Measurements from ENCODE around the gene SBK1.

GRCh38 chr16:28280881-28281836, 11.2 kb upstream of the SBK1 start:
- TF ChIP-seq, protein P1, sequence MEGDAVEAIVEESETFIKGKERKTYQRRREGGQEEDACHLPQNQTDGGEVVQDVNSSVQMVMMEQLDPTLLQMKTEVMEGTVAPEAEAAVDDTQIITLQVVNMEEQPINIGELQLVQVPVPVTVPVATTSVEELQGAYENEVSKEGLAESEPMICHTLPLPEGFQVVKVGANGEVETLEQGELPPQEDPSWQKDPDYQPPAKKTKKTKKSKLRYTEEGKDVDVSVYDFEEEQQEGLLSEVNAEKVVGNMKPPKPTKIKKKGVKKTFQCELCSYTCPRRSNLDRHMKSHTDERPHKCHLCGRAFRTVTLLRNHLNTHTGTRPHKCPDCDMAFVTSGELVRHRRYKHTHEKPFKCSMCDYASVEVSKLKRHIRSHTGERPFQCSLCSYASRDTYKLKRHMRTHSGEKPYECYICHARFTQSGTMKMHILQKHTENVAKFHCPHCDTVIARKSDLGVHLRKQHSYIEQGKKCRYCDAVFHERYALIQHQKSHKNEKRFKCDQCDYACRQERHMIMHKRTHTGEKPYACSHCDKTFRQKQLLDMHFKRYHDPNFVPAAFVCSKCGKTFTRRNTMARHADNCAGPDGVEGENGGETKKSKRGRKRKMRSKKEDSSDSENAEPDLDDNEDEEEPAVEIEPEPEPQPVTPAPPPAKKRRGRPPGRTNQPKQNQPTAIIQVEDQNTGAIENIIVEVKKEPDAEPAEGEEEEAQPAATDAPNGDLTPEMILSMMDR (IDR thresholded peaks at IDR 0.05), result no peak
- no peak for TF ChIP-seq POLR2A (IDR thresholded peaks at IDR 0.05)

Data from transverse colon (tissue), 3 donors.